ENCODE results near the gene ZSCAN5B. TPM values are rescaled to one million over a fixed set of nuclear protein-coding genes. Genes with fewer than 3 reads are reported as not detected.

ZSCAN5B gene
- total and polyA plus RNA-seq, 2 of the 13 experiments (the other 11 are each of a cell fraction or from before 2014, with no cell fraction given): not detected

DNA sequence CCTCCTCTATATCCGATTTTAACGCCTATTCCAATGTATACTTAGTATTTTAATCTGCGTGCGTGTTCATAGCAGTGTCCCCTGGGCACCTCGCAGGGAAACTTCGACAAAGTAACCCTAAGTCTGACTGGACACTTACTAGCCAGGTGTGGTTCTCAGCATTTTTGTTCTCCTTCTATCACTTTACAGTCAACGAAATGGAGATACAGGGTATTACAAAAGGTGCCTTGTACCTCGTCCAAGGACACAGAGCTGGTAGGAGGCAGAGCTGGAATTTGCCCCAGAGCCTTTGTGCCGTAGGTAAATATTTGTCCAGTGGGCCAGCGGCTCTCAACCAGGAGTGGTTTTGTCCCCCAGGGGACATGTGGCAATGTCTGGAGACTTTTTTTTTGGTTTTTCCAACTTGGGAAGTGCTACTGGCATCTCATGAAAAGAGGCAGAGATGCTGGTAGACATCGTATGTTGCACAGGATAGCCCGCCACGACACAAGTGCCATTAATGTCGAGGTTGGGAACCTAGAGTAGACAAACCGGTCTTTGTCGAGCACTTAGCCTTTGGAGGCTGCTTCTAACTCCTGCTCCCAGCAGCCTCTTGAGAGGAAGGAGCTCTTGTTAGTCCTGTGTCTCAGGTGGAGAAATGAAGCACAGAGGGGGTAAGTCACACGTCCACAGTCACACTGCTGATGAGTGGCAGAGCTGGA is 55.3 kb downstream of the ZSCAN5B start (continued):
- TF ChIP-seq, protein P1, sequence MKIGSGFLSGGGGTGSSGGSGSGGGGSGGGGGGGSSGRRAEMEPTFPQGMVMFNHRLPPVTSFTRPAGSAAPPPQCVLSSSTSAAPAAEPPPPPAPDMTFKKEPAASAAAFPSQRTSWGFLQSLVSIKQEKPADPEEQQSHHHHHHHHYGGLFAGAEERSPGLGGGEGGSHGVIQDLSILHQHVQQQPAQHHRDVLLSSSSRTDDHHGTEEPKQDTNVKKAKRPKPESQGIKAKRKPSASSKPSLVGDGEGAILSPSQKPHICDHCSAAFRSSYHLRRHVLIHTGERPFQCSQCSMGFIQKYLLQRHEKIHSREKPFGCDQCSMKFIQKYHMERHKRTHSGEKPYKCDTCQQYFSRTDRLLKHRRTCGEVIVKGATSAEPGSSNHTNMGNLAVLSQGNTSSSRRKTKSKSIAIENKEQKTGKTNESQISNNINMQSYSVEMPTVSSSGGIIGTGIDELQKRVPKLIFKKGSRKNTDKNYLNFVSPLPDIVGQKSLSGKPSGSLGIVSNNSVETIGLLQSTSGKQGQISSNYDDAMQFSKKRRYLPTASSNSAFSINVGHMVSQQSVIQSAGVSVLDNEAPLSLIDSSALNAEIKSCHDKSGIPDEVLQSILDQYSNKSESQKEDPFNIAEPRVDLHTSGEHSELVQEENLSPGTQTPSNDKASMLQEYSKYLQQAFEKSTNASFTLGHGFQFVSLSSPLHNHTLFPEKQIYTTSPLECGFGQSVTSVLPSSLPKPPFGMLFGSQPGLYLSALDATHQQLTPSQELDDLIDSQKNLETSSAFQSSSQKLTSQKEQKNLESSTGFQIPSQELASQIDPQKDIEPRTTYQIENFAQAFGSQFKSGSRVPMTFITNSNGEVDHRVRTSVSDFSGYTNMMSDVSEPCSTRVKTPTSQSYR (CRISPR knock-in tag; IDR thresholded peaks at IDR 0.05; ENCODE audit: borderline replicate concordance): peak; percentile 85; the same call in 1 of the 2 replicates
- TF ChIP-seq NR2F2 (IDR thresholded peaks at IDR 0.05; ENCODE audit: borderline replicate concordance, low read depth) (peak; percentile 69; the same call in 1 of the 2 replicates), ZFP82 (CRISPR knock-in tag; IDR thresholded peaks at IDR 0.05; ENCODE audit: borderline replicate concordance) (no peak), SMAD1 (CRISPR knock-in tag; IDR thresholded peaks at IDR 0.05; ENCODE audit: borderline replicate concordance, low read depth) (0 out of 2 replicates have a peak, but pooled peaks have one; percentile 36), ZNF605 (CRISPR knock-in tag; IDR thresholded peaks at IDR 0.05) (peak; percentile 60), HDAC1 (CRISPR knock-in tag; IDR thresholded peaks at IDR 0.05) (peak; percentile 81), ZNF317 (CRISPR knock-in tag; IDR thresholded peaks at IDR 0.05) (0 out of 2 replicates have a peak, but pooled peaks have one; percentile 35), ELF1 (CRISPR knock-in tag; IDR thresholded peaks at IDR 0.05) (peak; percentile 51; the same call in 1 of the 2 replicates), MIER3 (CRISPR knock-in tag; IDR thresholded peaks at IDR 0.05; ENCODE audit: borderline replicate concordance) (peak; percentile 74; the same call in 1 of the 2 replicates), TOE1 (CRISPR knock-in tag; IDR thresholded peaks at IDR 0.05) (no peak), ZFX (CRISPR knock-in tag; IDR thresholded peaks at IDR 0.05; ENCODE audit: low read depth) (peak; percentile 31; the same call in 1 of the 2 replicates), MAFF (IDR thresholded peaks at IDR 0.05; ENCODE audit: low read depth, low read length) (0 out of 2 replicates have a peak, but pooled peaks have one; percentile 21), ZNF232 (CRISPR knock-in tag; IDR thresholded peaks at IDR 0.05; ENCODE audit: borderline replicate concordance) (no peak; the same call in 1 of the 2 replicates), RFX1 (IDR thresholded peaks at IDR 0.05) (no peak)
- TF ChIP-seq, protein P2, sequence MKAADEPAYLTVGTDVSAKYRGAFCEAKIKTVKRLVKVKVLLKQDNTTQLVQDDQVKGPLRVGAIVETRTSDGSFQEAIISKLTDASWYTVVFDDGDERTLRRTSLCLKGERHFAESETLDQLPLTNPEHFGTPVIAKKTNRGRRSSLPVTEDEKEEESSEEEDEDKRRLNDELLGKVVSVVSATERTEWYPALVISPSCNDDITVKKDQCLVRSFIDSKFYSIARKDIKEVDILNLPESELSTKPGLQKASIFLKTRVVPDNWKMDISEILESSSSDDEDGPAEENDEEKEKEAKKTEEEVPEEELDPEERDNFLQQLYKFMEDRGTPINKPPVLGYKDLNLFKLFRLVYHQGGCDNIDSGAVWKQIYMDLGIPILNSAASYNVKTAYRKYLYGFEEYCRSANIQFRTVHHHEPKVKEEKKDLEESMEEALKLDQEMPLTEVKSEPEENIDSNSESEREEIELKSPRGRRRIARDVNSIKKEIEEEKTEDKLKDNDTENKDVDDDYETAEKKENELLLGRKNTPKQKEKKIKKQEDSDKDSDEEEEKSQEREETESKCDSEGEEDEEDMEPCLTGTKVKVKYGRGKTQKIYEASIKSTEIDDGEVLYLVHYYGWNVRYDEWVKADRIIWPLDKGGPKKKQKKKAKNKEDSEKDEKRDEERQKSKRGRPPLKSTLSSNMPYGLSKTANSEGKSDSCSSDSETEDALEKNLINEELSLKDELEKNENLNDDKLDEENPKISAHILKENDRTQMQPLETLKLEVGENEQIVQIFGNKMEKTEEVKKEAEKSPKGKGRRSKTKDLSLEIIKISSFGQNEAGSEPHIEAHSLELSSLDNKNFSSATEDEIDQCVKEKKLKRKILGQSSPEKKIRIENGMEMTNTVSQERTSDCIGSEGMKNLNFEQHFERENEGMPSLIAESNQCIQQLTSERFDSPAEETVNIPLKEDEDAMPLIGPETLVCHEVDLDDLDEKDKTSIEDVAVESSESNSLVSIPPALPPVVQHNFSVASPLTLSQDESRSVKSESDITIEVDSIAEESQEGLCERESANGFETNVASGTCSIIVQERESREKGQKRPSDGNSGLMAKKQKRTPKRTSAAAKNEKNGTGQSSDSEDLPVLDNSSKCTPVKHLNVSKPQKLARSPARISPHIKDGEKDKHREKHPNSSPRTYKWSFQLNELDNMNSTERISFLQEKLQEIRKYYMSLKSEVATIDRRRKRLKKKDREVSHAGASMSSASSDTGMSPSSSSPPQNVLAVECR (CRISPR knock-in tag; IDR thresholded peaks at IDR 0.05; ENCODE audit: borderline replicate concordance): peak; percentile 23; the same call in 1 of the 2 replicates
- TF ChIP-seq, protein P3, sequence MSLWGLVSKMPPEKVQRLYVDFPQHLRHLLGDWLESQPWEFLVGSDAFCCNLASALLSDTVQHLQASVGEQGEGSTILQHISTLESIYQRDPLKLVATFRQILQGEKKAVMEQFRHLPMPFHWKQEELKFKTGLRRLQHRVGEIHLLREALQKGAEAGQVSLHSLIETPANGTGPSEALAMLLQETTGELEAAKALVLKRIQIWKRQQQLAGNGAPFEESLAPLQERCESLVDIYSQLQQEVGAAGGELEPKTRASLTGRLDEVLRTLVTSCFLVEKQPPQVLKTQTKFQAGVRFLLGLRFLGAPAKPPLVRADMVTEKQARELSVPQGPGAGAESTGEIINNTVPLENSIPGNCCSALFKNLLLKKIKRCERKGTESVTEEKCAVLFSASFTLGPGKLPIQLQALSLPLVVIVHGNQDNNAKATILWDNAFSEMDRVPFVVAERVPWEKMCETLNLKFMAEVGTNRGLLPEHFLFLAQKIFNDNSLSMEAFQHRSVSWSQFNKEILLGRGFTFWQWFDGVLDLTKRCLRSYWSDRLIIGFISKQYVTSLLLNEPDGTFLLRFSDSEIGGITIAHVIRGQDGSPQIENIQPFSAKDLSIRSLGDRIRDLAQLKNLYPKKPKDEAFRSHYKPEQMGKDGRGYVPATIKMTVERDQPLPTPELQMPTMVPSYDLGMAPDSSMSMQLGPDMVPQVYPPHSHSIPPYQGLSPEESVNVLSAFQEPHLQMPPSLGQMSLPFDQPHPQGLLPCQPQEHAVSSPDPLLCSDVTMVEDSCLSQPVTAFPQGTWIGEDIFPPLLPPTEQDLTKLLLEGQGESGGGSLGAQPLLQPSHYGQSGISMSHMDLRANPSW (CRISPR knock-in tag; IDR thresholded peaks at IDR 0.05; ENCODE audit: borderline replicate concordance): peak; percentile 92; the same call in 1 of the 2 replicates
